ENCODE measurements around the gene SLC41A2.
"Not testable (repeated sequence)": the region's sequence is repeated elsewhere in the genome, so short reads cannot be mapped to it uniquely, and the experiment has no call there.

Gene SLC41A2

GRCh38 chr12:104963757-104964156 lies 5.7 kb upstream of the SLC41A2 start:
- DNase-seq: peak in 2 of 3 experiments; percentile 58 to 84

GRCh38 chr12:104960464-104960863 lies 2.4 kb upstream of the SLC41A2 start:
- DNase-seq: no peak

GRCh38 chr12:104959335-104959841 lies 1.3 kb upstream of the SLC41A2 start:
- no peak for DNase-seq

- DNase-seq: peak in 2 of 3 experiments; percentile 24 to 80
Observed at GRCh38 chr12:104958805-104959334, 780 bp upstream of the SLC41A2 start.

- peak in 2 of 3 experiments; percentile 61 to 81 for DNase-seq
Observed at GRCh38 chr12:104957719-104958000, 430 bp downstream of the SLC41A2 start.

- DNase-seq: peak in 1 of 3 experiments; percentile 39
Observed at GRCh38 chr12:104956870-104957718, 996 bp downstream of the SLC41A2 start.

GRCh38 chr12:104955703-104956102 lies 2.4 kb downstream of the SLC41A2 start:
- DNase-seq: peak in 1 of 3 experiments; percentile 14

- DNase-seq: no peak
Observed at GRCh38 chr12:104953323-104953722, 4.8 kb downstream of the SLC41A2 start.

GRCh38 chr12:104952816-104953215 lies 5.3 kb downstream of the SLC41A2 start:
- DNase-seq: no peak

- peak in 1 of 3 experiments; percentile 41 for DNase-seq
Observed at GRCh38 chr12:104951759-104952509, 6.2 kb downstream of the SLC41A2 start.

GRCh38 chr12:104948716-104949115 lies 9.4 kb downstream of the SLC41A2 start:
- DNase-seq: not testable (repeated sequence)

GRCh38 chr12:104944252-104944651 lies 13.8 kb downstream of the SLC41A2 start:
- no peak for DNase-seq

GRCh38 chr12:104943401-104943800 lies 14.7 kb downstream of the SLC41A2 start:
- not testable (repeated sequence) for DNase-seq

- no peak for DNase-seq
Observed at GRCh38 chr12:104942075-104942474, 16.0 kb downstream of the SLC41A2 start.

- DNase-seq: no peak
Observed at GRCh38 chr12:104941454-104941853, 16.6 kb downstream of the SLC41A2 start.

GRCh38 chr12:104939089-104939488 lies 19.0 kb downstream of the SLC41A2 start:
- no peak for DNase-seq

- DNase-seq: no peak
Observed at GRCh38 chr12:104938371-104938770, 19.7 kb downstream of the SLC41A2 start.

- DNase-seq: no peak
Observed at GRCh38 chr12:104935886-104936285, 22.2 kb downstream of the SLC41A2 start.

GRCh38 chr12:104933778-104934177 lies 24.3 kb downstream of the SLC41A2 start:
- no peak for DNase-seq

GRCh38 chr12:104933128-104933527 lies 25.0 kb downstream of the SLC41A2 start:
- DNase-seq: no peak

- no peak for DNase-seq
Observed at GRCh38 chr12:104930388-104931326, 27.4 kb downstream of the SLC41A2 start.

- no peak for DNase-seq
Observed at GRCh38 chr12:104929977-104930376, 28.1 kb downstream of the SLC41A2 start.
